Stimulated activated CD4-positive, alpha-beta T cell treated with anti-CD3 and anti-CD28 coated beads, Interleukin-2, amount 100 ng/mL, for 24 hours (primary cell): ENCODE measurements around the gene DPH5.

Experiments used
- DNase-seq, 2 donors: peaks; one replicate each; pipeline ENCODE4 v3.0.0-alpha.2; 2020

Gene DPH5

GRCh38 chr1:101029184-101029583, 3.6 kb upstream of the DPH5 start:
- no peak for DNase-seq

GRCh38 chr1:101028466-101028865, 2.9 kb upstream of the DPH5 start:
- no peak for DNase-seq

GRCh38 chr1:101027194-101027772, 1.7 kb upstream of the DPH5 start:
- DNase-seq = no peak

- DNase-seq = no peak
These were observed 825 bp upstream of the DPH5 start for GRCh38 chr1:101026430-101026788.

GRCh38 chr1:101025283-101025656, 314 bp downstream of the DPH5 start:
- peak; percentile 13 to 33 for DNase-seq

- no peak for DNase-seq
These were observed 3.3 kb downstream of the DPH5 start for GRCh38 chr1:101022294-101022693.

GRCh38 chr1:101017448-101017847, 8.1 kb downstream of the DPH5 start:
- no peak for DNase-seq

GRCh38 chr1:101013776-101014175, 11.8 kb downstream of the DPH5 start:
- no peak for DNase-seq

GRCh38 chr1:101008229-101008834, 17.3 kb downstream of the DPH5 start:
- no peak for DNase-seq

GRCh38 chr1:101006553-101006952, 19.0 kb downstream of the DPH5 start:
- DNase-seq = no peak

GRCh38 chr1:101005871-101006270, 19.7 kb downstream of the DPH5 start:
- peak; percentile 10 to 18 for DNase-seq

- DNase-seq = no peak
These were observed 20.4 kb downstream of the DPH5 start for GRCh38 chr1:101005183-101005582.

GRCh38 chr1:101004670-101005069, 20.9 kb downstream of the DPH5 start:
- DNase-seq = no peak

- DNase-seq = no peak
These were observed 21.5 kb downstream of the DPH5 start for GRCh38 chr1:101004061-101004460.

- DNase-seq = no peak
These were observed 22.5 kb downstream of the DPH5 start for GRCh38 chr1:101003012-101003650.

GRCh38 chr1:101002551-101002950, 23.0 kb downstream of the DPH5 start:
- no peak for DNase-seq

GRCh38 chr1:101000131-101000873, 25.3 kb downstream of the DPH5 start:
- no peak for DNase-seq

- no peak for DNase-seq
These were observed 27.2 kb downstream of the DPH5 start for GRCh38 chr1:100998426-100998825.

GRCh38 chr1:100995198-100995988, 30.2 kb downstream of the DPH5 start:
- no peak for DNase-seq

- DNase-seq = no peak
These were observed 36.1 kb downstream of the DPH5 start for GRCh38 chr1:100989306-100990077.

- no peak for DNase-seq
These were observed 37.5 kb downstream of the DPH5 start for GRCh38 chr1:100988121-100988520.

- DNase-seq = no peak
These were observed 42.8 kb downstream of the DPH5 start for GRCh38 chr1:100982793-100983192.
